Activated CD4-positive, alpha-beta T cell treated with anti-CD3 and anti-CD28 coated beads for 24 hours (primary cell): ENCODE data around the gene EXOC6B.

Experiments
- DNase-seq, 2 donors: peaks; one replicate each; pipeline ENCODE4 v3.0.0-alpha.2; 2020; ENCODE audit warnings: low read depth in 2 of 2

Gene EXOC6B

GRCh38 chr2:72212486-72212855, 613.4 kb downstream of the EXOC6B start:
- no peak for DNase-seq

DNA sequence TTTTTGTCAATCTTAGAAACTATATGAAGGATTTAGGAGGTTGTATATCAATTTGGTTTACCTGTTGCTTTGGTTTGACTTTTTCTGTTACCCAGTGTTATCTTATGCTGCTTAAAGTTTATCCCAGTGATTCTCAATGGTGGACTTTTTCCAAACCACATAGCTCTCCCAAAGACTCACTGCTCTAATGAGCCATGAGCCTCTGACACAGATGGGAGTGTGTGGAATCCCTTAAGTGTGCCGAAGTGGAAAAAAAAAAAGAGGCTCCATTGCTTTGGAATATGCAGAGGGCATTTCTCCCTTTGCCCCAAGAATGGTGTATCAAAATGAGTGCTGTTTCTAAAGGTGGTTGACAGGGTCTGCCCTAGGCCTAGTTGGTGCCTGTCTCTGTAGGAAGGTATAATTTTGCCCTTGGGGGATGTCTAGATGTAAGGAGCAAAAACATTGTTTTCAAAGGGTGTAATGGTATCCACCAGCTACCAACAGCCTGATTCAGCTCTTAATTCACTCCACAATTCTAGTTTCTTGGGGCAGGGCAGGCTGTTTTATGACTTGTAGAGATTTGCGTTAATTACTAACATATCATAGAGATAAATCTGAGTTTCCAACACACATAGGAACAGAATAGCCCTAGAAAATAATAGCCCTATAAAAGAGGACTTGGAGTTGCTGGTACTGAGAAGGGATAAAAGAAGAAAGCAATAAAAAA, 613.9 kb downstream of the EXOC6B start:
- no peak for DNase-seq

GRCh38 chr2:72211350-72211749, 614.5 kb downstream of the EXOC6B start:
- no peak for DNase-seq

DNA sequence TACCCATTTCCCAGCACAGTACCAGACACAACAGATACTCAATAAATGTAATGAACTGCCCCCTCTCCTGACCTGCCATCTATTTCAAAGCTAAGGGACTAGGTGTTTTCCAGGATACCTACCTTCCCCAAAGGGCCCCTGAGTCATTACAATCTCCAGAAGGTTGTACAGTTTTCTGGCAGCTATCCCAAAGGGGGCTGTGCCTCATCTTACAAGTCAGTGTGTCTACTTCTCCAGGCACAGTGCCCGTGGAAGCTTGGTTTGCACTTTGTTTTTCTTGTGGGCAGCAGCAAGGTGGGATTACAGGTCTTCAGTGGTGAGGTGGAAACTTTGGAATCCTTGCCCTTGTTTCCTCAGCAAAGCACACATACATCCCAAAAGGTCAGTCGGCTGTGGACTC, 615.4 kb downstream of the EXOC6B start:
- DNase-seq: no peak

- no peak for DNase-seq
Measured at GRCh38 chr2:72208225-72208624, 617.6 kb downstream of the EXOC6B start.

DNA sequence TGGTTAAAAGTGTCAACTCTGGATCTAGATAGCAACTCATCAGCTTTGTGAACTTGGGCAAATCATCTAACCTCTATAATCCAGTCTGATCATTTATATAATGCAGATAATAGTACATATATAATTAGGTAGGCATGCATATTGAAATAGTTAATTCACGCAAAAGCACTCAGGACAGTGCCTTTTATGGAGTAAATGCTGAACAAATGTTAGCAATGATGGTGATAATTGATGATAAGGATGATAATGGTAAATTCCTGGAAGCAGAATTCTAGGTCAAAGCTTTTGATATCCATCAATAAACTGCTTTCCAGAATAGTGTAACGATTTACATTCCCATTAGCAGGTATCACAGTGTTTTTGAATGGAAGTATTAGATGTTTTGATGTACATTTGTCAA, 618.5 kb downstream of the EXOC6B start:
- no peak for DNase-seq

DNA sequence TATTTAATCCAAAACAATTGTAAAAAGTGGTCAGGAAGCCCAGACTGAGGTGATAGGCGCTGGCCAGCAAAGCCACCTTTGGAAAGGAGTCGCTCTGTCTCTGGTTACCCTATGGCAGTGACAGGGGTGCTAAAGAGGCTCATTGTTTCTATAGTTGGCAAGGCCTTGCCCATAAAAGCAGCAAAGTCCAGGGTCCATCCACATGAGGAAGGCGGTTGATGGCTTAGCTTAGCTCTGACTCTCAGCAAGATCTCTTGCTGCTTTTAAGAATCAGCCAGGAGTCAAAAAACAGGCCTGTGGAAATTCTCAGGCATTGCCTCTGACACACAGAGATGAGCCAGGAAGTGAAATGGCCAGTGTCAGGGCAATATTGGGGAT, 620.3 kb downstream of the EXOC6B start:
- DNase-seq: no peak

DNA sequence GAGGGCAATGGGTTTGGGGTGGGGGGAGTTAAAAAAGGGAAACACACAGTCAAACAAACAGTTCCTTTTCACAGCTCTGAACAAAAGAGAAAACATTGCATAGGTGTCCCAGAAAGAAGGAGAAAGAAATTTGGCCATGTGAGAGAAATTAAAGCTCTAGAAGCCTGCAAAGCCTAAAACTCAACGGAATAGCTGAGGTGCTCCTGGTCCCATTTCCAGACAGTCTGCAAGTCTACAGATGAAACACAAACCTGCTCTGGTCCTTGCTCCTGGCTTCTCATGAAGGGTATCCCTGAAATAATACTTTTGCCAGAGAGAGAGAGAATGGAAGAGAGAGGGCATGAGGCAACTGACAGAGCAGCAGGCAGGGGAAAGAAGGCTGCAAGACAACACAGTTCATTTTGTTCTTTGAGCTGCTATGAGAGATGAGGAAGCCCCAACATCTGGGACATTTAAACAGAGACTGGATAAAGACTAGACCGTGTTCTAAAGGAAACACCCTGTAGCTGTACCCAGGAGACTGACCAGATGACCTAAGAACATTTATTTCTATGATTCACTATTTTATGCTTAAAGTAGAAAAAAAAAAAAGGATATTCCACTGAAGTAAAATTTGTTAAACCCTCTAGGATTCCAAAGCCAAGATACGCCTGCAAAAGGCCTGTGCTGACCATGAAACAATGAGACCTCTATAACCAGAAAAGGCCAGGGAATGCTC, 620.9 kb downstream of the EXOC6B start:
- DNase-seq: no peak

DNA sequence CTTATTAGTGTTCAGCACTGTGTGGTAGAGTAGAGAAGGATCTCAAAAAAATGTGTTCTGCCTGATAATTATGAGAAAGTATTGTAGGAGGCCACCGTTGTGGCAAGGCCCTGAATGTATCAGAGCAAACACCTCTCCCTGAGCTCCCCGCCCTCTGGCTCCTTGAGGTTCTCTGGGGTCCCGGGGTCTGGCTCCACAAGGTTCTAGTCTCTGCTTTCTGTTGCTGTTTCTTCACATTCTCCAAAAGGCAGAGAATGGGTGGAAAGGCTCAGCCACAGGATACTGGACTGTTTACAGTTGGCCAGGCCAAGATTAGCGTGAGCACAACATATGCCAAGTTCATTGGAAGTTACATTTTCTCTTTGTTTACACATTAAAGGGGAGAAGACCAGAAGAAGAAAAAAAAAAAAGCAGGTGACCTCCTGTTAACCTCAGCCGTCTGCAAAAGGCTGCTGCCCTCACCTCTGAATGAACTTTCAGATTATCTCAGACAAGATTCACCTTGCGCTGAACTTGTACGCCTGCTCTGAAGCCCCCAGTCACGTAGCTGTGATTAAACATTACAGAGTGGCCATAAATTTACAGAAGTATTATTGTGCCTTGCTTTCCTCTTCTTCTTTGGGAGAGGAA, 621.6 kb downstream of the EXOC6B start:
- no peak for DNase-seq

GRCh38 chr2:72198532-72199241, 627.1 kb downstream of the EXOC6B start:
- DNase-seq: no peak

DNA sequence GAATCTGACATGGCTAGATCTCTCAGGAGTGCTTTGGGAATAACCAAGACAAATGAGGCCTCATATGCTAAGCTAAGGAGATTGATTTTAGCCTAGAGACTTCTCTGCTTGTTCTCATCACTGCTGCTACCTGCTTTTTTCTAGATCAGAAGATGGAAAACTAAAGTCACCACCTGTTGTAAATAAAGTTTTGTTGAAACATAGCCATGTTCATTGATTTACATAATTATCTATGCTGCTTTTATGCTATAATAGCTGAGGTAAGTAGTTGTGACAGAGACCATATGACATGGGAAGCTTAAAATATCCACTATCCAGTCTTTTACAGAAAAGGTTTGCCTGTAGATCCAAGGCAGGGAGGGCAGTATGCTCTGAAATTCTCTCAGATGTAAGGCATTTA, 632.1 kb downstream of the EXOC6B start:
- no peak for DNase-seq

DNA sequence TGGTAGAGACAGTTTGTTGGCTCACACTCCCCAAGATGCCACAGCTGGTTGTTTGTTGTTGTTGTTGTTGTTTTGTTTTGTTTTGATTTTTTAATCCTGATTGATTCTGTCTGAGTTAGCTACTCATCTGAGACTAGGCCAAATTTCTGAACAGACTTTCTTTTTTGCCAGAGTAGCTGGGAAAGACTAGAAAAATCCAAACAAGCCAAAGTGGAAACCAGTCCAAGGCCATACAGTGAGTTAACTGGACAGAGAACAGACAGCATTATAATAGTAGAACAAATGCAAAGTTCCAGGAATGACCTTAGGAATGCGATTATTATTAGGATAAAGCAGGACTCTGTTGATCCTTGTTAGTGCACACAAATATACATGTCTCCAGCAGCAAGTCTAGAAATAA, 634.4 kb downstream of the EXOC6B start:
- no peak for DNase-seq

- no peak for DNase-seq
Measured at GRCh38 chr2:72185206-72185605, 640.6 kb downstream of the EXOC6B start.

DNA sequence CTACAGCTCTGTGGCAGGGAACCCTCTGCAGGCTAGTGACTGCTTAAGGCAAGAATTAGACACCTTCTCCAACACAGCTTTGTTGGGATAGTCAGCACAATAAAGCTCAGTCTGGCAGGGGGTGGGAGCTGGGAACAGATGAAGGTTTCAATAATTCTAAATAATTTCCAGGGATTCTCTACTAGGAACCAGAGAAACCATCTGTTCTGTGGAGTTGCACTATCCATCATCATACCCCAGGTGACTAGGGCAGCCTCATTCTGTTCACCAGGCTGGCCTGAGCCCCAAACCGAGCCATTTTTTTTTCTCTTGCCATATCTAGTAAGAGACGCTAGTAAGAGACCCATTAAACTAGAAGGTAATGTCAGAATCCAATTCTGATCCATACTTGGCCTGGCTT, 642.4 kb downstream of the EXOC6B start:
- no peak for DNase-seq

DNA sequence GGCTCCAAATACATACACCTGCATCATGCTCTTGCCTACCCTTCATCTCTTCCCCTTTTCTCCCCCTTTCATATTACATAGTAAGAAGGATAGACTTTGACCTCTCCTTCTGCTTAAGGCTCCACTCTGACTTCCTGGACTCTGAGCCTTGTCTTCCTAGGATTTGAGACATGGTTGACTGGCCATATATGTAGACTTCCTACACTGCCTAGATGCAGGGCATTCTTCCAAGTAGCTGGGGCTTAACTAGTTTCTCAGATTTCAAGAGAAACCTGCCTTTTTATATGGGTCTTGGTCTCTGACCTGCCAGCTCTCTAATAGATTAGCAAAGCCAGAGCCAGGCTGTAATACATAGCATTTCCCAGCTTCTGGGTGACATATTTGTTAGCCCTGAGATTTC, 642.8 kb downstream of the EXOC6B start:
- DNase-seq: no peak

- DNase-seq: no peak
Measured at GRCh38 chr2:72182547-72182946, 643.3 kb downstream of the EXOC6B start.

DNA sequence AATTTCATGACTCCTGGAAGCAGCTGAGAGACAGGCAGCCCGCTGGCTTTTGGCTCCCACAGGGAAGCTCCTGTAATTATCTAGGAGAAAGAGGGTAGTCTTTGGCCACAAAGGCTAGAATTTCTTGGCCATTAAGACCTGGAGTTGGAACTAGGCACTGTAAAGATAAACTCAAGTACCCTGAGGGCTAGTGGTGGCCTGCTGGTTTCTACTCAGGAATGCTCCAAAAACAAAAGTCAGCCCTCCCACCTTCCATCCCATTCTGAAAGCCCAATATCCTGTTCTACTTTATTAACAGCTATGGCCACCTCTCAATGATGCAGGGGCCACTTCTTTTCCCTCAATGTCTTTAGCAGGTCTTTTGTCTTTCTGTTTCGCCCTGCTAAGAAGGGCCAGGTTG, 644.2 kb downstream of the EXOC6B start:
- no peak for DNase-seq

DNA sequence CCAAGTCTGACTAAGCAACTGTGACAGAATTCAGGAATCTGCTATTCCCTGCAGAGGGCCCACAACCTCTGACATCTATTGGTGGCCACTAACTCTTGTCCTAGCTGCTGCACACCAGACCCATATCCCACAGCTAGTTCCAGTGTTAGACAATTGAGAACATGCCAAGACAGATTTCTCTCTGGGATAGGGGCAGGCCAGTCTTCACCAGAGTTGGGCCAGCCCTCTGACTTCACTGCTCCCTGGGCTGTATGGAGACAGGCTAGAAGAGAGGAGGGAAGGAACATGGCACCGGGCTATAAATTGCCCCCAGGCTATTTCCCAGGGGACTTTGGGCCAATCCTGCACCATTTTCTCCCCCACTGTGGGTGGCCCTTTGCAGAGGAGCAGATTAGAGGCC, 645.5 kb downstream of the EXOC6B start:
- no peak for DNase-seq

GRCh38 chr2:72178551-72178950, 647.3 kb downstream of the EXOC6B start:
- no peak for DNase-seq

DNA sequence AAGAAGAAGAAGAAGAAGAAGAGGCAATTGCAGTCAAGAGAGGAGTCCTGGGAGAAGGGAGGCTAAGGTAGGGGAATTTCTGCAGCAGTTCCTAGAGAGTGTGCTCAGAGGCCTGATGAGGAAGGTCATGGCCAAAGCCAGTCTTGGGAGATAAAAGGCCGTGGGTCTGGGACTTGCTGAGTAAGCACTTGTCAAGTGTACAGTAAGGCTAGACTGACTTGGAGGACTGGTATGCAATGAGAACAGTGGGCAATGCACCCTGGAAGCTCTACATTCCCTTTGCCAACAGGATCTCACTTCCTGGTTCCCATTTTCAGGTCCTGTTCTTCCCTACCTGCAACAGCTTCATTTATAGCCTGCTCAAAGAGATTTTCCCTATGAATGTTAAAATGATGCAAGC, 649.6 kb downstream of the EXOC6B start:
- DNase-seq: no peak

DNA sequence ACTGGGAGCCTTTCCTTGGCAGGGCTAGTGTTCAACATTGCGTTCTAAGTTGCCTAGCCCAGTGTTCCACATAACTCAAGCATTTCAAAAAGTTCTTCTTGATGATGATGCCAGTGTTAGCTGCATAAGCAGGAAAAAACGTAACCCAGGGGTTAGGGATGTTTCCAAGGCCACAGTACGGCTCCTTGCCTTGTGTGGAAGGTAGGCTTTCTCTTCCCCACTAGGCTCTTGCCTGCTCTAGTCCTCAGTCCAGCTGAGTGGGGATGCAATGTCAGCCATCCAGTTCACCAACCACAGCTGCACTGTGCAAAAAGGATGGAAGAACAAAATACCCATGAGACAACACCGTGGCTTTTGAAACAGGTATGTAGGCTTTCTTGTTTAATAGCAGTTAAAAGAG, 650.2 kb downstream of the EXOC6B start:
- no peak for DNase-seq

- DNase-seq: no peak
Measured at GRCh38 chr2:72173640-72174321, 652.1 kb downstream of the EXOC6B start.
